Psoas muscle (tissue), 8 donors: ENCODE measurements around the gene SLC66A2. TPM values are rescaled to one million over a fixed set of nuclear protein-coding genes. Genes with fewer than 3 reads are reported as not detected.
A peak's percentile ranks its signal among the peaks of the same experiment; 100 is the strongest.

Source experiments
- ATAC-seq, 4 donors: fragments of 200-7000 bp; cut with Tn5 transposase; one replicate each; pipeline ENCODE4 v1.9.1; 2020; ENCODE audit warnings: moderate library complexity in 3 of 4, mild to moderate bottlenecking in 2 of 4
- DNase-seq, 2 donors: peaks; one replicate each; pipeline ENCODE4 v3.0.0-alpha.2; 2020
- H3K27ac ChIP-seq: fragments of 200-600 bp; one replicate; pipeline ENCODE4 v1.8.0; 2022
- H3K27me3 ChIP-seq, 3 donors: fragments of 200-600 bp in 1 of 3; one replicate each; pipeline versions ENCODE4 v1.6.1 to v1.8.0; 2013 to 2022; ENCODE audit warnings: low read length in 2 of 3, mild to moderate bottlenecking in 2 of 3, moderate library complexity in 1 of 3; ENCODE audit not compliant: insufficient read depth in 3 of 3
- H3K36me3 ChIP-seq, 2 donors: fragments of 200-600 bp in 1 of 2; one replicate each; pipeline versions ENCODE4 v1.6.1 to v1.8.0; 2013 to 2022; ENCODE audit warnings: low read depth in 1 of 2, mild to moderate bottlenecking in 1 of 2, moderate library complexity in 1 of 2; ENCODE audit not compliant: insufficient read depth in 1 of 2
- H3K4me1 ChIP-seq: fragments of 200-600 bp; one replicate; pipeline ENCODE4 v1.8.0; 2022
- H3K4me3 ChIP-seq: fragments of 200-600 bp; one replicate; pipeline ENCODE4 v1.8.0; 2022; ENCODE audit warnings: mild to moderate bottlenecking
- H3K9me3 ChIP-seq: fragments of 200-600 bp; one replicate; pipeline ENCODE4 v1.8.0; 2022
- CTCF ChIP-seq: fragments of 200-600 bp; IDR thresholded peaks from one replicate; pipeline ENCODE4 v1.8.0; 2022; ENCODE audit warnings: antibody characterized with exemption
- WGBS, 3 donors: extraction: QIAGEN DNeasy Blood & Tissue Kit; methylation state at CpG; one replicate each; pipeline versions ENCODE4 v1.1.6 to v1.1.7; 2013; 5-methylcytosine and 5-hydroxymethylcytosine counted together
- intact Hi-C, 2 donors: fragments of 100-400 bp; cut with DNase I; formaldehyde crosslinking; loops; one replicate each; pipeline versions ENCODE4 v1.11.0 to v1.14.2; 2022
- polyA plus RNA-seq, 3 donors: library from polyadenylated mRNA; stranded (reverse); fragments of 200-250 nt; gene quantifications; one replicate each; pipeline ENCODE4 v1.2.3, GENCODE V29; 2013
- total RNA-seq, 4 donors: library from RNA; stranded (reverse); fragmentation: NEBNext Ultra II Directional in 2 of 4; extraction: Animal tissue kit (Norgen Biotek cat#: 25700) in 2 of 4; gene quantifications; one replicate each; pipeline versions ENCODE4 v1.2.1 to v1.2.4, GENCODE V29; 2021 to 2023
- donor health status: healthy with polysubstance abuse.
- donor health status: DM: no; HTN: no; CAD: no; lungs with moderate emphysema.
- donor health status: Bipolar disorder and iron deficiency.
- donor health status: healthy.
- donor health status: DM: yes; HTN: yes; CAD: no.
- donor health status: DM: no; HTN: no; CAD: no.
- donor health status: DM: no; HTN: no; CAD: no.
- donor health status: DM: yes; HTN: yes; CAD: no.

Gene SLC66A2
- total and polyA plus RNA-seq, 7 donors: 36.4 to 160 (median 67.7) TPM

- ATAC-seq (no peak), DNase-seq (no peak)
- Histone ChIP-seq H3K4me3 (no peak overlapping the region), H3K9me3 (no peaks in the 10 kb centered on the region), H3K4me1 (no peaks in the 10 kb centered on the region), H3K27me3 (no peaks in the 10 kb centered on the region), H3K27ac (no peak overlapping the region), H3K36me3 (no peaks in the 10 kb centered on the region)
- WGBS, 3 donors: 98 to 99% (median 99%) methylated on average over 2 of the region's 2 CpGs
- TF ChIP-seq CTCF: no peak
- intact Hi-C loops: no loop called here
Measured at GRCh38 chr18:79958981-79959380, 7.5 kb upstream of the SLC66A2 start.

DNA sequence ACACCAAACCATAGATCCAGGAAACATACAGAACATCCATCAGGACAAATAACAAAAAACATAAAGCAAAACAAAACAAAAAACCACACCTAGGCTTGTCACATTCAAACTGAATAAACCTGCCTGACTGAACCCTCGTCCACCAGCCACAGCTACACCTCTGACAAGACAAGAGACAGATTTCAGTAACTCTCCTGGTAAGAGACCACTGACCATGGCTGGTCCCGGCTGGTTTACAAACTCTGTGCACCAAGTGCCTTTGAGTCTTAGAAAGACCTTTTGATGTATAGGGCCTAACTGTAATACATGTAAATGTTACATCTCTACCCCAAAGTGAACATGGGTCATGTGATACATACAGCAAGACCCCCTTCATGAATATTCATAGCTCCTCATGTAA, 4.8 kb upstream of the SLC66A2 start:
- Histone ChIP-seq H3K27ac (no peak overlapping the region), H3K4me3 (no peak overlapping the region), H3K36me3 (no peaks in the 10 kb centered on the region), H3K4me1 (no peaks in the 10 kb centered on the region), H3K27me3 (no peaks in the 10 kb centered on the region), H3K9me3 (no peaks in the 10 kb centered on the region)
- no peak for TF ChIP-seq CTCF
- 84 to 89% (median 84%) methylated on average over 2 of the region's 2 CpGs for WGBS, 3 donors
- ATAC-seq: no peak
- intact Hi-C loops: no loop called here
- no peak for DNase-seq

GRCh38 chr18:79955302-79956075, 4.0 kb upstream of the SLC66A2 start:
- Histone ChIP-seq H3K4me1 (peaks cover 1% of the 10 kb centered on the region), H3K9me3 (no peaks in the 10 kb centered on the region), H3K4me3 (no peak overlapping the region), H3K27me3 (no peaks in the 10 kb centered on the region), H3K27ac (no peak overlapping the region), H3K36me3 (no peaks in the 10 kb centered on the region)
- DNase-seq (no peak), ATAC-seq (no peak)
- intact Hi-C loops: no loop called here
- no peak for TF ChIP-seq CTCF
- 85 to 88% (median 87%) methylated on average over 12 of the region's 12 CpGs for WGBS, 3 donors

- H3K27ac ChIP-seq: peak overlapping the region; percentile 23
- ATAC-seq: peak in 1 of 4 donors; percentile 33
- no peak overlapping the region for H3K4me3 ChIP-seq
- intact Hi-C loops: loop anchor here (5.0 kb wide), 1 partner anchor 33 kb away; the partner anchor contains the start of gene TXNL4A (in 2 of the 2)
- no peak for TF ChIP-seq CTCF
- H3K9me3 ChIP-seq: no peaks in the 10 kb centered on the region
- H3K27me3 ChIP-seq: no peaks in the 10 kb centered on the region
- WGBS, 3 donors: 60 to 70% (median 68%) methylated on average over 5 of the region's 5 CpGs
- no peaks in the 10 kb centered on the region for H3K36me3 ChIP-seq
- H3K4me1 ChIP-seq: peaks cover 8% of the 10 kb centered on the region
- no peak for DNase-seq
Measured at GRCh38 chr18:79954791-79955190, 3.3 kb upstream of the SLC66A2 start.
